Sigmoid colon (tissue), 4 donors: ENCODE results near the gene KIF26B.

Source experiments
- EP300 ChIP-seq, 4 donors: sonication (generic); formaldehyde crosslinking; IDR thresholded peaks; one replicate each; pipeline ENCODE4 v1.6.1; 2017; ENCODE audit warnings: antibody characterized with exemption in 4 of 4
- POLR2A ChIP-seq, 2 donors: fragments of 450-650 bp; IDR thresholded peaks; one replicate each; pipeline ENCODE4 v1.6.1; 2016; ENCODE audit warnings: antibody characterized with exemption in 2 of 2, mild to moderate bottlenecking in 2 of 2, moderate library complexity in 2 of 2
- POLR2AphosphoS5 ChIP-seq, 4 donors: sonication (generic); formaldehyde crosslinking; IDR thresholded peaks; one replicate each; pipeline ENCODE4 v1.6.1; 2017; ENCODE audit warnings: antibody characterized with exemption in 4 of 4
- TF ChIP-seq, protein P1 (sequence below), 4 experiments: fragments of 450-650 bp in 3 of 4; fragments of 200-600 bp in 1 of 4; IDR thresholded peaks; one replicate each; pipeline ENCODE4 v1.5.1; 2016 to 2019; ENCODE audit warnings: antibody characterized with exemption in 4 of 4, mild to moderate bottlenecking in 3 of 4, moderate library complexity in 2 of 4

- TF ChIP-seq, protein P1, sequence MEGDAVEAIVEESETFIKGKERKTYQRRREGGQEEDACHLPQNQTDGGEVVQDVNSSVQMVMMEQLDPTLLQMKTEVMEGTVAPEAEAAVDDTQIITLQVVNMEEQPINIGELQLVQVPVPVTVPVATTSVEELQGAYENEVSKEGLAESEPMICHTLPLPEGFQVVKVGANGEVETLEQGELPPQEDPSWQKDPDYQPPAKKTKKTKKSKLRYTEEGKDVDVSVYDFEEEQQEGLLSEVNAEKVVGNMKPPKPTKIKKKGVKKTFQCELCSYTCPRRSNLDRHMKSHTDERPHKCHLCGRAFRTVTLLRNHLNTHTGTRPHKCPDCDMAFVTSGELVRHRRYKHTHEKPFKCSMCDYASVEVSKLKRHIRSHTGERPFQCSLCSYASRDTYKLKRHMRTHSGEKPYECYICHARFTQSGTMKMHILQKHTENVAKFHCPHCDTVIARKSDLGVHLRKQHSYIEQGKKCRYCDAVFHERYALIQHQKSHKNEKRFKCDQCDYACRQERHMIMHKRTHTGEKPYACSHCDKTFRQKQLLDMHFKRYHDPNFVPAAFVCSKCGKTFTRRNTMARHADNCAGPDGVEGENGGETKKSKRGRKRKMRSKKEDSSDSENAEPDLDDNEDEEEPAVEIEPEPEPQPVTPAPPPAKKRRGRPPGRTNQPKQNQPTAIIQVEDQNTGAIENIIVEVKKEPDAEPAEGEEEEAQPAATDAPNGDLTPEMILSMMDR (IDR thresholded peaks at IDR 0.05): no peak
- TF ChIP-seq POLR2AphosphoS5 (IDR thresholded peaks at IDR 0.05): no peak
- TF ChIP-seq EP300 (IDR thresholded peaks at IDR 0.05): no peak
- no peak for TF ChIP-seq POLR2A (IDR thresholded peaks at IDR 0.05)
Measured at GRCh38 chr1:245270972-245271371, 116.2 kb downstream of the KIF26B start.
